GM23338 (cell line): ENCODE data around the gene ST6GALNAC3. TPM values are rescaled to one million over a fixed set of nuclear protein-coding genes. Genes with fewer than 3 reads are reported as not detected.

Experiments
- ATAC-seq: fragments of 200-7000 bp; cut with Tn5 transposase; 3 replicates; pipeline ENCODE4 v1.9.1; 2020
- DNase-seq: peaks from one replicate; pipeline ENCODE4 v3.0.0-alpha.2; 2015; ENCODE audit warnings: low spot score
- H2AFZ ChIP-seq: fragments of 200-600 bp; sonication (generic); 2 replicates; pipeline ENCODE4 v1.8.0; 2016; ENCODE audit warnings: antibody characterized with exemption, mild to moderate bottlenecking, moderate library complexity
- H3F3A ChIP-seq: fragments of 200-600 bp; sonication (generic); replicated peaks from 2 replicates; pipeline ENCODE4 v1.8.0; 2017; ENCODE audit warnings: antibody characterized with exemption, mixed run types, low read depth
- H3K27ac ChIP-seq: fragments of 200-600 bp; sonication (generic); 2 replicates; pipeline ENCODE4 v1.6.1; 2016; ENCODE audit warnings: low read depth
- H3K27me3 ChIP-seq: fragments of 200-600 bp; sonication (generic); 2 replicates; pipeline ENCODE4 v1.8.0; 2016; ENCODE audit warnings: mild to moderate bottlenecking, mixed run types, moderate library complexity; ENCODE audit not compliant: insufficient read depth
- H3K36me3 ChIP-seq: fragments of 200-600 bp; sonication (generic); 2 replicates; pipeline ENCODE4 v1.8.0; 2016; ENCODE audit warnings: mild to moderate bottlenecking; ENCODE audit not compliant: insufficient read depth
- H3K4me1 ChIP-seq: fragments of 200-600 bp; sonication (generic); 2 replicates; pipeline ENCODE4 v1.8.0; 2016; ENCODE audit warnings: mild to moderate bottlenecking, moderate library complexity; ENCODE audit not compliant: insufficient read depth
- H3K4me2 ChIP-seq: fragments of 200-600 bp; sonication (generic); 2 replicates; pipeline ENCODE4 v1.7.1; 2017; ENCODE audit warnings: mixed run types
- H3K4me3 ChIP-seq: fragments of 200-600 bp; sonication (generic); 2 replicates; pipeline ENCODE4 v1.6.1; 2016; ENCODE audit warnings: mixed run types
- H3K79me2 ChIP-seq: fragments of 200-600 bp; sonication (generic); replicated peaks from 2 replicates; pipeline ENCODE4 v1.8.0; 2017; ENCODE audit warnings: mild to moderate bottlenecking; ENCODE audit not compliant: insufficient read depth
- H3K9me2 ChIP-seq: fragments of 200-600 bp; sonication (generic); 2 replicates; pipeline ENCODE4 v1.8.0; 2017; ENCODE audit not compliant: insufficient read depth
- H4K20me1 ChIP-seq: fragments of 200-600 bp; sonication (generic); replicated peaks from 2 replicates; pipeline ENCODE4 v1.8.0; 2017; ENCODE audit warnings: mild to moderate bottlenecking; ENCODE audit not compliant: insufficient read depth
- H3K27ac Mint-ChIP-seq: 2 replicates; pipeline ENCODE4 v1.8.0; 2020; ENCODE audit warnings: inconsistent platforms, mild to moderate bottlenecking, moderate library complexity, mixed read lengths
- H3K27me3 Mint-ChIP-seq: 3 replicates; pipeline ENCODE4 v1.8.0; 2022; ENCODE audit warnings: low read depth, mild to moderate bottlenecking, moderate library complexity, mixed read lengths, inconsistent platforms; ENCODE audit not compliant: insufficient read depth, poor library complexity
- H3K36me3 Mint-ChIP-seq: 3 replicates; pipeline ENCODE4 v1.8.0; 2021; ENCODE audit warnings: low read depth, mild to moderate bottlenecking, inconsistent platforms, moderate library complexity, mixed read lengths
- H3K4me1 Mint-ChIP-seq: 3 replicates; pipeline ENCODE4 v1.8.0; 2020; ENCODE audit warnings: mild to moderate bottlenecking, inconsistent platforms, mixed read lengths
- H3K4me3 Mint-ChIP-seq: 3 replicates; pipeline ENCODE4 v1.8.0; 2021; ENCODE audit warnings: moderate library complexity, mild to moderate bottlenecking, inconsistent platforms, mixed read lengths
- H3K9me3 Mint-ChIP-seq: 3 replicates; pipeline ENCODE4 v1.8.0; 2020; ENCODE audit warnings: moderate library complexity, mild to moderate bottlenecking, inconsistent platforms, mixed read lengths
- EZH2 ChIP-seq: fragments of 200-600 bp; sonication (generic); IDR thresholded peaks from one replicate; pipeline ENCODE4 v1.8.0; 2017; ENCODE audit warnings: antibody characterized with exemption, mild to moderate bottlenecking, low read depth; ENCODE audit not compliant: unreplicated experiment
- EZH2phosphoT487 ChIP-seq: fragments of 200-600 bp; sonication (generic); IDR thresholded peaks from one replicate; pipeline ENCODE4 v1.8.1; 2018; ENCODE audit warnings: antibody characterized with exemption; ENCODE audit not compliant: unreplicated experiment
- JUNB ChIP-seq: IDR thresholded peaks from one replicate; pipeline ENCODE4 v1.6.1; 2016; ENCODE audit warnings: antibody characterized with exemption; ENCODE audit not compliant: unreplicated experiment
- NANOG ChIP-seq: IDR thresholded peaks from 2 replicates; pipeline ENCODE4 v1.6.1; 2016; ENCODE audit warnings: antibody characterized with exemption, borderline replicate concordance
- POLR2AphosphoS5 ChIP-seq: IDR thresholded peaks from 2 replicates; pipeline ENCODE4 v1.6.1; 2016; ENCODE audit warnings: antibody characterized with exemption, low read depth
- ZNF114 ChIP-seq: fragments of 250-450 bp; sonication (Bioruptor Pico); IDR thresholded peaks from 2 replicates; pipeline ENCODE4 v1.5.0; 2020; ENCODE audit warnings: mild to moderate bottlenecking, moderate library complexity
- ZNF331 ChIP-seq: fragments of 250-450 bp; sonication (Bioruptor Pico); IDR thresholded peaks from 2 replicates; pipeline ENCODE4 v1.5.0; 2020; ENCODE audit warnings: low read depth, mild to moderate bottlenecking, moderate library complexity
- polyA plus RNA-seq: library from polyadenylated mRNA; unstranded; fragments of >200 nt; fragmentation: Nextera tagmentation; extraction: Ambion mirVana; gene quantifications from 2 replicates; pipeline ENCODE4 v1.2.1, GENCODE V29; 2016
- total RNA-seq: library from RNA; depleted of rRNA; stranded (reverse); fragments of >200 nt; shearing (Covaris generic); gene quantifications from 2 replicates; pipeline ENCODE4 v1.2.3, GENCODE V29; 2014
- TF ChIP-seq, protein P1 (sequence below): IDR thresholded peaks from 2 replicates; pipeline ENCODE4 v1.6.1; 2016; ENCODE audit warnings: antibody characterized with exemption
- TF ChIP-seq, protein P2 (sequence below), 2 experiments: fragments of 200-600 bp in 1 of 2; sonication (generic) in 1 of 2; conservative IDR thresholded peaks; 2 replicates each; pipeline versions ENCODE4 v1.5.1 to v1.6.1; 2016 to 2017; ENCODE audit warnings: antibody characterized with exemption in 2 of 2, low read depth in 2 of 2, mild to moderate bottlenecking in 2 of 2, moderate library complexity in 1 of 2
- TF ChIP-seq, protein P3 (sequence below): fragments of 250-450 bp; sonication (Bioruptor Pico); IDR thresholded peaks from 2 replicates; pipeline ENCODE4 v1.5.0; 2020; ENCODE audit warnings: mild to moderate bottlenecking, moderate library complexity

Gene ST6GALNAC3
- total and polyA plus RNA-seq, 2 experiments from 2014 or later = 4.7 to 11.6 TPM

DNA sequence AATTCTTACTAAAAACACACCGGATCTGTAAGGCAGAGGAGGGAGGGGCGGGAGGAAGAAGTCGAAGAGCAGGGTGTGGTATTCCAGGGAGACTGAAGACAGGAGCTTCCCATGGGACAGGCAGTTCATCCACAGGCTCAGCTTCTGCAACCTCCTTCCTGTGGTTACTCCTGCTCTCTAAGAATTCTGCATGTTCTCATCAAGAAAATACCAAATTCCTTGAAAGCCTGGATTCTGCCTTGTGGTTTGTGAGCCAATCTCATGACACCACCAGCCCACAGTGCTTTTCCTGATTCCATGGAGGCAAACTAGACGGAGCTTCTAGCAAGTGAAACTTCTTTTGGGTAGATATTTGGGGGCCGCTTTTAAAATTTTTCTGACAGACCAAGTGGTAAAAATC is 1.1 kb upstream of the ST6GALNAC3 start (continued):
- TF ChIP-seq NANOG (no peak), EZH2phosphoT487 (no peak)
- TF ChIP-seq, protein P1, sequence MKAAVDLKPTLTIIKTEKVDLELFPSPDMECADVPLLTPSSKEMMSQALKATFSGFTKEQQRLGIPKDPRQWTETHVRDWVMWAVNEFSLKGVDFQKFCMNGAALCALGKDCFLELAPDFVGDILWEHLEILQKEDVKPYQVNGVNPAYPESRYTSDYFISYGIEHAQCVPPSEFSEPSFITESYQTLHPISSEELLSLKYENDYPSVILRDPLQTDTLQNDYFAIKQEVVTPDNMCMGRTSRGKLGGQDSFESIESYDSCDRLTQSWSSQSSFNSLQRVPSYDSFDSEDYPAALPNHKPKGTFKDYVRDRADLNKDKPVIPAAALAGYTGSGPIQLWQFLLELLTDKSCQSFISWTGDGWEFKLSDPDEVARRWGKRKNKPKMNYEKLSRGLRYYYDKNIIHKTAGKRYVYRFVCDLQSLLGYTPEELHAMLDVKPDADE = no peak
- TF ChIP-seq, protein P2, sequence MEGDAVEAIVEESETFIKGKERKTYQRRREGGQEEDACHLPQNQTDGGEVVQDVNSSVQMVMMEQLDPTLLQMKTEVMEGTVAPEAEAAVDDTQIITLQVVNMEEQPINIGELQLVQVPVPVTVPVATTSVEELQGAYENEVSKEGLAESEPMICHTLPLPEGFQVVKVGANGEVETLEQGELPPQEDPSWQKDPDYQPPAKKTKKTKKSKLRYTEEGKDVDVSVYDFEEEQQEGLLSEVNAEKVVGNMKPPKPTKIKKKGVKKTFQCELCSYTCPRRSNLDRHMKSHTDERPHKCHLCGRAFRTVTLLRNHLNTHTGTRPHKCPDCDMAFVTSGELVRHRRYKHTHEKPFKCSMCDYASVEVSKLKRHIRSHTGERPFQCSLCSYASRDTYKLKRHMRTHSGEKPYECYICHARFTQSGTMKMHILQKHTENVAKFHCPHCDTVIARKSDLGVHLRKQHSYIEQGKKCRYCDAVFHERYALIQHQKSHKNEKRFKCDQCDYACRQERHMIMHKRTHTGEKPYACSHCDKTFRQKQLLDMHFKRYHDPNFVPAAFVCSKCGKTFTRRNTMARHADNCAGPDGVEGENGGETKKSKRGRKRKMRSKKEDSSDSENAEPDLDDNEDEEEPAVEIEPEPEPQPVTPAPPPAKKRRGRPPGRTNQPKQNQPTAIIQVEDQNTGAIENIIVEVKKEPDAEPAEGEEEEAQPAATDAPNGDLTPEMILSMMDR (conservative IDR thresholded peaks at IDR 0.05; ENCODE audit: low read depth in 2 of 2) = no peak

DNA sequence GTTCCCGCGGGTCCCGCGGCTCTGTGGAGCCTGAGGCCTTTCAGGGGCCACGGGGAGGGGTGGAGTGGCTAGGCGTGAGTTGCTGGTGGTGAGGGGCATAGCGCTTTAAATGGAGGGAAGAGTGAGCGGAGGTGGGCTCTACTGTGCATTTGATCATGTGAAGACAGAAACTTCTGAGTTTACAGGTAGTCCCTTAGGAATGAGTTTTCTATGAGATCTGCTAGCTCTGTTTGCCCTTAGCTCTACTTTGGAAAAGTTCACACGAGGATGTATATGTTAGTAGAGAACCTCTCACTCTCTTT is 593 bp downstream of the ST6GALNAC3 start:
- H3K27ac ChIP-seq = no peak overlapping the region
- peak overlapping the region; percentile 86 for H3K4me3 Mint-ChIP-seq
- no peaks in the 10 kb centered on the region; the same call in 1 of the 2 replicates for H4K20me1 ChIP-seq
- no peaks in the 10 kb centered on the region for H3F3A ChIP-seq
- H3K4me3 ChIP-seq = peak overlapping the region; percentile 98
- H3K27ac Mint-ChIP-seq = peak overlapping the region; percentile 34
- H3K27me3 ChIP-seq = 0 out of 2 replicates have a peak, but pooled peaks cover 7% of the 10 kb centered on the region
- no peaks in the 10 kb centered on the region for H3K36me3 Mint-ChIP-seq
- peaks cover 43% of the 10 kb centered on the region for H3K4me1 Mint-ChIP-seq
- no peak for DNase-seq
- H2AFZ ChIP-seq = peak overlapping the region; percentile 100
- no peaks in the 10 kb centered on the region for H3K9me2 ChIP-seq
- peaks cover 45% of the 10 kb centered on the region for H3K79me2 ChIP-seq
- no peak for ATAC-seq
- peaks cover 19% of the 10 kb centered on the region for H3K4me1 ChIP-seq
- H3K36me3 ChIP-seq = no peaks in the 10 kb centered on the region
- H3K27me3 Mint-ChIP-seq = peaks cover 2% of the 10 kb centered on the region
- TF ChIP-seq JUNB (no peak), ZNF331 (CRISPR knock-in tag) (no peak), ZNF114 (CRISPR knock-in tag) (no peak), EZH2 (no peak), POLR2AphosphoS5 (no peak)
- peak overlapping the region; percentile 99 for H3K4me2 ChIP-seq
- H3K9me3 Mint-ChIP-seq = no peaks in the 10 kb centered on the region

DNA sequence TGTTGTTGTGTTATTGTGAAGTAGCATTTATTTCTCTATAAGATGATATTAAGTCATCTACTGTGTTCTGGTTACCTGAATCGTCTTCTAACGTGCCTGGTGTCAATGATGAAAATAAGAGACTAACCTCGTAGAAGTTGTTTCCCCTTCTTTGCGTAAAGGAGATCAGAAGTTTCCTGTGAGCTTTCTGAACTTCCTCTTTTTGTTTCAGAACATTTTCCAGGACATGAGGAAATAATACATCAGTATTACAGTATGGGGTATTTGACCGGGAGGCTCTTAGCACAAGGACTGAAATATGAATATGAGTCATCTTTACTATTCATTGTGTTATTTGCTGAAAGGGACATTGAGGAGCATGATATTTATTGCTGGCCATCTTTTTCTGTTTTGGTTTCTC is 1.3 kb downstream of the ST6GALNAC3 start:
- Mint-ChIP-seq H3K27me3 (peaks cover 2% of the 10 kb centered on the region), H3K4me3 (peak overlapping the region; percentile 86), H3K36me3 (no peaks in the 10 kb centered on the region), H3K9me3 (no peaks in the 10 kb centered on the region), H3K4me1 (peaks cover 48% of the 10 kb centered on the region), H3K27ac (no peak overlapping the region)
- DNase-seq (no peak), ATAC-seq (no peak)
- peaks cover 23% of the 10 kb centered on the region for H3K4me1 ChIP-seq
- no peaks in the 10 kb centered on the region for H3F3A ChIP-seq
- H3K27ac ChIP-seq = no peak overlapping the region
- 0 out of 2 replicates have a peak, but pooled peaks cover 7% of the 10 kb centered on the region for H3K27me3 ChIP-seq
- H3K79me2 ChIP-seq = peaks cover 51% of the 10 kb centered on the region
- H3K4me3 ChIP-seq = peak overlapping the region; percentile 98
- H3K36me3 ChIP-seq = no peaks in the 10 kb centered on the region
- H2AFZ ChIP-seq = no peak overlapping the region
- no peaks in the 10 kb centered on the region; the same call in 1 of the 2 replicates for H4K20me1 ChIP-seq
- no peaks in the 10 kb centered on the region for H3K9me2 ChIP-seq
- peak overlapping the region; percentile 99 for H3K4me2 ChIP-seq
- TF ChIP-seq, protein P3, sequence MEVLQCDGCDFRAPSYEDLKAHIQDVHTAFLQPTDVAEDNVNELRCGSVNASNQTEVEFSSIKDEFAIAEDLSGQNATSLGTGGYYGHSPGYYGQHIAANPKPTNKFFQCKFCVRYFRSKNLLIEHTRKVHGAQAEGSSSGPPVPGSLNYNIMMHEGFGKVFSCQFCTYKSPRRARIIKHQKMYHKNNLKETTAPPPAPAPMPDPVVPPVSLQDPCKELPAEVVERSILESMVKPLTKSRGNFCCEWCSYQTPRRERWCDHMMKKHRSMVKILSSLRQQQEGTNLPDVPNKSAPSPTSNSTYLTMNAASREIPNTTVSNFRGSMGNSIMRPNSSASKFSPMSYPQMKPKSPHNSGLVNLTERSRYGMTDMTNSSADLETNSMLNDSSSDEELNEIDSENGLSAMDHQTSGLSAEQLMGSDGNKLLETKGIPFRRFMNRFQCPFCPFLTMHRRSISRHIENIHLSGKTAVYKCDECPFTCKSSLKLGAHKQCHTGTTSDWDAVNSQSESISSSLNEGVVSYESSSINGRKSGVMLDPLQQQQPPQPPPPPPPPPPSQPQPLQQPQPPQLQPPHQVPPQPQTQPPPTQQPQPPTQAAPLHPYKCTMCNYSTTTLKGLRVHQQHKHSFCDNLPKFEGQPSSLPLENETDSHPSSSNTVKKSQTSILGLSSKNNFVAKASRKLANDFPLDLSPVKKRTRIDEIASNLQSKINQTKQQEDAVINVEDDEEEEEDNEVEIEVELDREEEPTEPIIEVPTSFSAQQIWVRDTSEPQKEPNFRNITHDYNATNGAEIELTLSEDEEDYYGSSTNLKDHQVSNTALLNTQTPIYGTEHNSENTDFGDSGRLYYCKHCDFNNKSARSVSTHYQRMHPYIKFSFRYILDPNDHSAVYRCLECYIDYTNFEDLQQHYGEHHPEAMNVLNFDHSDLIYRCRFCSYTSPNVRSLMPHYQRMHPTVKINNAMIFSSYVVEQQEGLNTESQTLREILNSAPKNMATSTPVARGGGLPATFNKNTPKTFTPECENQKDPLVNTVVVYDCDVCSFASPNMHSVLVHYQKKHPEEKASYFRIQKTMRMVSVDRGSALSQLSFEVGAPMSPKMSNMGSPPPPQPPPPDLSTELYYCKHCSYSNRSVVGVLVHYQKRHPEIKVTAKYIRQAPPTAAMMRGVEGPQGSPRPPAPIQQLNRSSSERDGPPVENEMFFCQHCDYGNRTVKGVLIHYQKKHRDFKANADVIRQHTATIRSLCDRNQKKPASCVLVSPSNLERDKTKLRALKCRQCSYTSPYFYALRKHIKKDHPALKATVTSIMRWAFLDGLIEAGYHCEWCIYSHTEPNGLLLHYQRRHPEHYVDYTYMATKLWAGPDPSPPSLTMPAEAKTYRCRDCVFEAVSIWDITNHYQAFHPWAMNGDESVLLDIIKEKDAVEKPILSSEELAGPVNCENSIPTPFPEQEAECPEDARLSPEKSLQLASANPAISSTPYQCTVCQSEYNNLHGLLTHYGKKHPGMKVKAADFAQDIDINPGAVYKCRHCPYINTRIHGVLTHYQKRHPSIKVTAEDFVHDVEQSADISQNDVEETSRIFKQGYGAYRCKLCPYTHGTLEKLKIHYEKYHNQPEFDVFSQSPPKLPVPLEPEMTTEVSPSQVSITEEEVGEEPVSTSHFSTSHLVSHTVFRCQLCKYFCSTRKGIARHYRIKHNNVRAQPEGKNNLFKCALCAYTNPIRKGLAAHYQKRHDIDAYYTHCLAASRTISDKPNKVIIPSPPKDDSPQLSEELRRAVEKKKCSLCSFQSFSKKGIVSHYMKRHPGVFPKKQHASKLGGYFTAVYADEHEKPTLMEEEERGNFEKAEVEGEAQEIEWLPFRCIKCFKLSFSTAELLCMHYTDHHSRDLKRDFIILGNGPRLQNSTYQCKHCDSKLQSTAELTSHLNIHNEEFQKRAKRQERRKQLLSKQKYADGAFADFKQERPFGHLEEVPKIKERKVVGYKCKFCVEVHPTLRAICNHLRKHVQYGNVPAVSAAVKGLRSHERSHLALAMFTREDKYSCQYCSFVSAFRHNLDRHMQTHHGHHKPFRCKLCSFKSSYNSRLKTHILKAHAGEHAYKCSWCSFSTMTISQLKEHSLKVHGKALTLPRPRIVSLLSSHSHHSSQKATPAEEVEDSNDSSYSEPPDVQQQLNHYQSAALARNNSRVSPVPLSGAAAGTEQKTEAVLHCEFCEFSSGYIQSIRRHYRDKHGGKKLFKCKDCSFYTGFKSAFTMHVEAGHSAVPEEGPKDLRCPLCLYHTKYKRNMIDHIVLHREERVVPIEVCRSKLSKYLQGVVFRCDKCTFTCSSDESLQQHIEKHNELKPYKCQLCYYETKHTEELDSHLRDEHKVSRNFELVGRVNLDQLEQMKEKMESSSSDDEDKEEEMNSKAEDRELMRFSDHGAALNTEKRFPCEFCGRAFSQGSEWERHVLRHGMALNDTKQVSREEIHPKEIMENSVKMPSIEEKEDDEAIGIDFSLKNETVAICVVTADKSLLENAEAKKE (CRISPR knock-in tag) = no peak
- no peak for TF ChIP-seq ZNF331 (CRISPR knock-in tag)
